Amniotic stem cell (primary cell): ENCODE results near the gene PHC2.

ENCODE experiments used
- DNase-seq: peaks from one replicate; lab custom pipeline; 2025; lab: John Stamatoyannopoulos, UW

PHC2 gene

GRCh38 chr1:33391343-33392078 lies 39.4 kb downstream of the PHC2 start:
- no peak for DNase-seq

DNA sequence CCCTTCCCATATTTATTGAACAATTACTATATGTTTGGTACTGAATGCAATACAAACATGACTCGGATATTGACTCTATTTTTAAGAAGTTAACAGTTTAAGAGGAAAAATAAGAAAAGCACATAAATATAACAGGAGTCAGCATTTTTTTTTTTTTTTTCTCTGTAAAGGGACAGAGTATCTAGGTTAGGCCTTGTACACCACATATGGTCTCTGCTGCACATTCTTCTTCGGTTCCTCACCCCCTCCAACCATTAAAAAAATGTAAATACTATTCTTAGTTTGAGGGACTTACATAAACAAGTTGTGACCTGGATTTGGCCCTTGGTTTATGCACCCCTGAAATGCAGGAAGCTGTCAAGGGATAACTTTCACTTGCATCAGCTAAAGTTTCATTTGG lies 40.4 kb downstream of the PHC2 start:
- no peak for DNase-seq

DNA sequence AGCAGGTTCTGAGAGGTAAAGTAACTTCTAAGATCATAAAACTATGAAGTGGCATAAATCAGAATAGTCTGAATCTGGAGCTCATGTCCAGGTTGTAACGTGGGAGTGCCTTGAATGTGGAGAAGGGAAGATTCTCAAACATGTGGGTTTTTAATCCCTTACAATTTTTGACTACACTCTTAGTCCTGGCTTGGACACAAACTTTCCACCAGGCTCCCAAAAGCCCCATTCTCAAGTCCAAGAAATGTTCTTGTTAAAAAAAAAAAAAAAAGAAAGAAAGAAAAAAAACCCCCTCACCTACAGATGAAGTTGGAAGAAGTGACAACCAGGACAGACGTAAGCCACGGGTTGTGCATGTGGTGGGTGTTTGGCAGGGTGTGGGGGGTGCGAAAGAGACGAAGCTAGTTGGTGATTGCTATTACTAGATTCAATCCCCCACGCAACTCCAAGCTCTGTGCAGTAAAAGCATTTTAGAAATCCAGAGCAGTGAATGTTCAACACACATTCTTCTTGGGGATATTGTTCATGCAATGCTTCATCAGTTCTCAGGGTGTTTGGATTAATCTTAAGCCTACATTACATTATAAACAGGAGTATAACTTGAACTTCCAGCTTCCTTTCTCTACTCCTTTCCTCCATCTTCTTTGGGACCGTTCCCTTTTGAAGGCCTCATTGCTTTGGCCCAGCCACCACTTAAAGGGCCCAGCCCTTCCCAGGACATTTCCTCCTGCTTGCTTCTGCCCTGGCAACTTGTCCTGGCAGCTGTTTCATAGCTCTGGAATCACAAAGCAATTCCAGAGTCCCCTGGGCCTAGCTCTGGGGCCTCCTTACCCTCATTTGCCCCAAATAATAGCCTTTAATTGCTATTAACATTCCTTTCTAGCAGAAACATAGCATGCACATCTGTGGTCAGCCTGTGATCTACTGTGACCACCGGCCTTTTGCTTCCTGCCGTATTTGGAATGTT lies 41.8 kb downstream of the PHC2 start:
- DNase-seq, result no peak

GRCh38 chr1:33387625-33388024 lies 43.3 kb downstream of the PHC2 start:
- no peak for DNase-seq

- no peak for DNase-seq
Observed at GRCh38 chr1:33385251-33385650, 45.6 kb downstream of the PHC2 start.

- no peak for DNase-seq
Observed at GRCh38 chr1:33384040-33384812, 46.7 kb downstream of the PHC2 start.

GRCh38 chr1:33383489-33383888 lies 47.4 kb downstream of the PHC2 start:
- no peak for DNase-seq

DNA sequence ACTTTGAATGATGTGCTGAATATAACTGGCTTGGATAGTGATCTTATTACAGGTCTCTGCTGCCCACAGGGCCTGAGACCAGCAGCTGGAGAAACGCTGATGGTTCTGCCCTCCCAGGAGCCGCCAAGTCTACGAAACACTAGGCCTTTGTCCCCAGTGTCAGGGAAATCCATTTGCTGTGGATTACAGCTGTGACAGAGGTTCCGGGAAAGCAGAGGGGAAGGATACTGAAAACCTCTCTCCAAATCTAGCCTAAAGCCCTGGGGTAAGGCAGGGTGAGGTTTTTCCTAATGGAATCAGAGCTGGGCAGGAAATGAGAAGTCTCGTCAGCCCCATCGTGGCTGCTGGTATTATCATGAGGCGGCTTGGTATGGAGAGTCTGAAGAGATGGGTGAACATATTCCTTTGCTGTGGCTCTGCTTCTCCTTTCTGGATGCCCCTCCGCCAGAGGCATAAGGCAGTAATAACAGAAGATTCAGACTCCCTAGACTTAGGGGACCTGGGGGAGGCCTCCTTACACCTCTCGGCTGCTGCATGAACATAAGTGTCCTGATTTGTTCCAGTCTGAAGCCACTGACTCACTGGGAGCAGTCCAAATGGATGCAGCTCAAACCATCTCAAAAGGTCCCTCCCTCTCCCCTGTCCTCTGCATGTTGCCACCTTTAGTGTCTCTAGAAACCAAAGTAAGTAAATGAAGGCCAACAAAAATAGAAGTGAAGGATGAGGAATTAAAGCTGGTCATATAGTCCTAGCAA lies 48.1 kb downstream of the PHC2 start:
- DNase-seq, result no peak

DNA sequence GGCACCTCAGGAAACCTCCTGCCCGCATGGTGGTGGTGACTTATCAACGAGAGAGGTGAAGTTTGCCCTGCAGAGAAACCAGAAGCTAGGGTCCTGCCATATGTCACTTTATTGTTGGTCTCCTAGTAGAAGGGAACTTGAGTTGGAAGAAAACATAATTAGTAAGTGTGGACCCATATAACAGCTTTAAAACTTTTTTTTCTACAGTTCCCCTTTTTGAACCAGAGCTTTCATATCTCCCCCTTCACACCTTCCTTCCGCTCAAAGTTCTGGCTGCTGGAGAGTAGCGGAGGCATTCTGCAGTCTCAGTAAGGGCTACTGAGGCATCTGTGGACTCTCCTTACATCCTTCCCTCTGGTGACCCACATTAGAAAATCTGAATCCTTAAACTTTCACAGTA lies 48.9 kb downstream of the PHC2 start:
- DNase-seq, result no peak

DNA sequence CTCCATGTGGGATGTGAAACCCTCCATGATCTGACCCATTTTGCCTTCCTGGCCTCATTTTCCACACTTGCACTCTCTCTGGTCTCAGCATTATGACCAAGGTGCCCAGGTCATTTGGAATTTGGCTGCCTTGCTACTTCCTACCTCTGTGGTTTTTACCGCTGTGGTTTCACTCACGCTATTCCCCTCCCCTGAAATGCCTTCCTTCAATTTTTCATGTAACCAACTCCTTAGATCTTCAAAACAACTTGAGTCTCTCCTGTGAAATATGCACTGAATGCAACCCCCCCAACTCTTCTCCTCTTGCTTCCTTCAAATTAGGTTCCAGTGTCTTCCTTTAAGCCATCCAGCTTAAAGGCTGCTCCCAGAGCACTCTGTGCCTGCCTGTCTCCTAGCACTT lies 50.1 kb downstream of the PHC2 start:
- DNase-seq, result no peak

- no peak for DNase-seq
Observed at GRCh38 chr1:33379631-33380354, 51.1 kb downstream of the PHC2 start.

- no peak for DNase-seq
Observed at GRCh38 chr1:33378976-33379375, 51.9 kb downstream of the PHC2 start.

DNA sequence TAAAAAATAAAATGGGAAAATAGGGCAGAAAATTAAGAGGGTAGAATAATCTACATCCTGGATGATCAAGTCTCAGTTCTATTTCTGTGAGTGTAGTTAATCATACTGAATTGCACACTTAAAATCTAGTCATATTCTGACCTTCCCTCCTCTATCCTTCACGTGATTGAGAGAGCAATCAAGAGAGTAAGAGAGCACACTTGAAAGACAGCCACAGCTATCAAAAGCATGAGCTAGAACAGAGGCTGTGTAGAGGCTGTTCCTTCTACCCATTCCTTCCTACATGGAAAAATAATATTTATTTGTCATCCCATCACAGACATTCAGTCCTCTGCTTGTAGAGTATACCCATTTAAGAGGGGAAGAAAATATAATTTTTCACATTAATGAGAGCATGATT lies 52.4 kb downstream of the PHC2 start:
- DNase-seq, result no peak

- DNase-seq, result no peak
Observed at GRCh38 chr1:33377756-33378155, 53.1 kb downstream of the PHC2 start.

GRCh38 chr1:33377013-33377412 lies 53.9 kb downstream of the PHC2 start:
- DNase-seq, result no peak

DNA sequence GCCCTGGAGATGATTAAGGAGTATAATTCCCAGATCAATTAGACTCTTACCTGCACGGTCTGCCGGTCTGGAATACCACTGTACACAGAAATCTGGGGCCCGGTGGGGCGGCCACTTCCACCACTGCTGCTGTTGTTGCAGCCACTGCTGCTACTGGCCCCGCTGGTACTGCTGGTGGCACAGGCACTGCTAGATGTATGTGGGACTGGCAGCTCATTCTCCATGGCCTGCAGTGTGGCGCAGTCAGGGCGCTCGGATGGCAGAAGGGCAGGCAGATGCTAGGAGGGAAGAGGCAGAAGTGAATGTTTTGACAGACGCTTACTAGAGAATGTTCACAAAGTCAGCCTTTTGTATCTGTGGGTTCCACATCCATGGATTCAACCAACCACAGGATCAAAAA lies 55.6 kb downstream of the PHC2 start:
- no peak for DNase-seq

- no peak for DNase-seq
Observed at GRCh38 chr1:33374336-33375105, 56.4 kb downstream of the PHC2 start.

- no peak for DNase-seq
Observed at GRCh38 chr1:33373606-33374005, 57.3 kb downstream of the PHC2 start.

DNA sequence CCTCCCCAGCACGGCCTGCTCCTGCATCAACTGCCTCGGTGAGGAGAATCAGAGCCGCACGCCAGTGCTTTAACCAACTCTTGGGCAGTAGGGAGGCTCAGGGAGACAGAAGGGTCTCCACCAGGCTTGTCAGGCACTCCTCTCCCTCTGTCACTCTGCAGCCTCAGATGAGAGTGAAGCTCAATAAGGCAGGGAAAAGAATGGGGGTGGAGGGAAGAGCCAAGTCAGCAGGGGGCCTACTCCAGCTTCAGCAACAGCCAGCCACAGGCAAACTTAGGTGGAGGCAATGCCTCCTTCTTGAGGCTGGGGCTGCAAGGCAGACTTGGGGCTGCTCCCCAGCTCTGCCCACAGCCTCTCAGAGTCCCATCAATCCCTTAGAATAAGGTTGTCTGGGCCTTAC lies 58.2 kb downstream of the PHC2 start:
- no peak for DNase-seq

GRCh38 chr1:33372162-33372561 lies 58.7 kb downstream of the PHC2 start:
- no peak for DNase-seq
